Keratinocyte (primary cell): ENCODE data around the gene DIO3. TPM values are rescaled to one million over a fixed set of nuclear protein-coding genes. Genes with fewer than 3 reads are reported as not detected.

Experiments used
- DNase-seq: peaks from one replicate; pipeline ENCODE4 v3.0.0-alpha.2; 2011; ENCODE audit warnings: low read depth, missing footprints, low spot score
- FAIRE-seq: peaks from 2 replicates; lab custom pipeline; 2011; peaks lifted over from hg19 to GRCh38; lab: Jason Lieb, UNC
- H2AFZ ChIP-seq: 2 replicates; pipeline ENCODE4 v1.6.0; 2012; ENCODE audit warnings: low read length, control low read depth, inconsistent platforms; ENCODE audit not compliant: control insufficient read depth
- H3K27ac ChIP-seq: 2 replicates; pipeline ENCODE4 v1.5.1; 2011; ENCODE audit warnings: low read length; ENCODE audit not compliant: control insufficient read depth, insufficient read depth
- H3K27me3 ChIP-seq: 3 replicates; pipeline ENCODE4 v1.6.0; 2011; ENCODE audit warnings: low read length; ENCODE audit not compliant: control insufficient read depth, insufficient read depth; ENCODE audit errors: extremely low read depth
- H3K36me3 ChIP-seq, 2 experiments: 2 replicates in 1 of 2; 3 replicates in 1 of 2; pipeline ENCODE4 v1.5.1; 2011; ENCODE audit warnings: low read length in 2 of 2, mild to moderate bottlenecking in 1 of 2; ENCODE audit not compliant: control insufficient read depth in 2 of 2, insufficient read depth in 2 of 2; ENCODE audit errors: extremely low read depth in 1 of 2
- H3K4me1 ChIP-seq: 3 replicates; pipeline ENCODE4 v1.5.1; 2011; ENCODE audit warnings: low read length; ENCODE audit not compliant: control insufficient read depth, insufficient read depth; ENCODE audit errors: extremely low read depth
- H3K4me2 ChIP-seq: 3 replicates; pipeline ENCODE4 v1.6.0; 2011; ENCODE audit warnings: low read depth, low read length; ENCODE audit not compliant: control insufficient read depth, insufficient read depth; ENCODE audit errors: extremely low read depth
- H3K4me3 ChIP-seq, 3 experiments: fragments of 200-600 bp in 1 of 3; sonication (generic) in 1 of 3; 2 replicates in 2 of 3; 3 replicates in 1 of 3; pipeline ENCODE4 v1.5.1; 2011 to 2016; ENCODE audit warnings: low read length in 3 of 3, mild to moderate bottlenecking in 3 of 3, control low read depth in 2 of 3, inconsistent platforms in 1 of 3, low read depth in 1 of 3, mixed read lengths in 1 of 3, mixed run types in 1 of 3, moderate library complexity in 1 of 3; ENCODE audit not compliant: control insufficient read depth in 2 of 3, insufficient read depth in 2 of 3; ENCODE audit errors: extremely low read depth in 1 of 3
- H3K79me2 ChIP-seq: 2 replicates; pipeline ENCODE4 v1.6.0; 2012; ENCODE audit warnings: low read length; ENCODE audit not compliant: control insufficient read depth, insufficient read depth
- H3K9ac ChIP-seq: 3 replicates; pipeline ENCODE4 v1.6.0; 2011; ENCODE audit warnings: low read length; ENCODE audit not compliant: control insufficient read depth, insufficient read depth; ENCODE audit errors: extremely low read depth
- H3K9me1 ChIP-seq: 3 replicates; pipeline ENCODE4 v1.6.0; 2011; ENCODE audit warnings: low read length; ENCODE audit not compliant: control insufficient read depth, insufficient read depth; ENCODE audit errors: extremely low read depth
- H3K9me3 ChIP-seq: 2 replicates; pipeline ENCODE4 v1.5.1; 2012; ENCODE audit warnings: low read depth, low read length; ENCODE audit not compliant: control insufficient read depth
- H4K20me1 ChIP-seq: 3 replicates; pipeline ENCODE4 v1.6.0; 2011; ENCODE audit warnings: low read length; ENCODE audit not compliant: control insufficient read depth, insufficient read depth; ENCODE audit errors: extremely low read depth
- EZH2 ChIP-seq: IDR thresholded peaks from one replicate; pipeline ENCODE4 v1.6.1; 2012; ENCODE audit warnings: inconsistent platforms, mild to moderate bottlenecking, low read length, moderate library complexity
- dilution Hi-C: fragments of 300-500 bp; cut with MboI; formaldehyde crosslinking; loops from one replicate; pipeline ENCODE4 v1.7.0; 2020; ENCODE audit warnings: low sequenced_read_pairs; ENCODE audit not compliant: extremely low pct_ligation_motif_present
- polyA plus RNA-seq, 5 experiments: library from polyadenylated mRNA; depleted of rRNA in 3 of 5; stranded (reverse) in 3 of 5; stranded (forward) in 1 of 5; unstranded in 1 of 5; fragments of >200 nt; gene quantifications; 1 replicate in 1 of 5; 2 replicates in 3 of 5; 3 replicates in 1 of 5; pipeline versions ENCODE4 v1.2.1 to v1.2.3, GENCODE V29; 2011 to 2012; ENCODE audit warnings: missing spikeins in 2 of 5, low read depth in 1 of 5, low replicate concordance in 1 of 5
- TF ChIP-seq, protein P1 (sequence below), 3 experiments: IDR thresholded peaks in 1 of 3; conservative IDR thresholded peaks in 1 of 3; optimal IDR thresholded peaks in 1 of 3; 2 replicates in 2 of 3; 3 replicates in 1 of 3; pipeline versions ENCODE3 to v1.5.1; 2011; ENCODE audit warnings: low read length in 3 of 3, mild to moderate bottlenecking in 3 of 3, moderate library complexity in 2 of 3, control low read depth in 1 of 3, inconsistent platforms in 1 of 3; ENCODE audit not compliant: insufficient read depth in 2 of 3; ENCODE audit errors: extremely low read depth in 1 of 3

Gene DIO3
- polyA plus RNA-seq, 1 donor (not counting 4 experiments of a cell fraction or from before 2014, with no cell fraction given): not detected

- no peak for TF ChIP-seq EZH2
- TF ChIP-seq, protein P1, sequence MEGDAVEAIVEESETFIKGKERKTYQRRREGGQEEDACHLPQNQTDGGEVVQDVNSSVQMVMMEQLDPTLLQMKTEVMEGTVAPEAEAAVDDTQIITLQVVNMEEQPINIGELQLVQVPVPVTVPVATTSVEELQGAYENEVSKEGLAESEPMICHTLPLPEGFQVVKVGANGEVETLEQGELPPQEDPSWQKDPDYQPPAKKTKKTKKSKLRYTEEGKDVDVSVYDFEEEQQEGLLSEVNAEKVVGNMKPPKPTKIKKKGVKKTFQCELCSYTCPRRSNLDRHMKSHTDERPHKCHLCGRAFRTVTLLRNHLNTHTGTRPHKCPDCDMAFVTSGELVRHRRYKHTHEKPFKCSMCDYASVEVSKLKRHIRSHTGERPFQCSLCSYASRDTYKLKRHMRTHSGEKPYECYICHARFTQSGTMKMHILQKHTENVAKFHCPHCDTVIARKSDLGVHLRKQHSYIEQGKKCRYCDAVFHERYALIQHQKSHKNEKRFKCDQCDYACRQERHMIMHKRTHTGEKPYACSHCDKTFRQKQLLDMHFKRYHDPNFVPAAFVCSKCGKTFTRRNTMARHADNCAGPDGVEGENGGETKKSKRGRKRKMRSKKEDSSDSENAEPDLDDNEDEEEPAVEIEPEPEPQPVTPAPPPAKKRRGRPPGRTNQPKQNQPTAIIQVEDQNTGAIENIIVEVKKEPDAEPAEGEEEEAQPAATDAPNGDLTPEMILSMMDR (optimal IDR thresholded peaks at IDR 0.05 in 1 of 3, IDR thresholded peaks at IDR 0.05 in 1 of 3, conservative IDR thresholded peaks at IDR 0.05 in 1 of 3; ENCODE audit: extremely low read depth in 1 of 3, insufficient read depth in 2 of 3, low read length in 3 of 3): no peak
- no peaks in the 10 kb centered on the region for H3K4me1 ChIP-seq
- H4K20me1 ChIP-seq: no peaks in the 10 kb centered on the region
- H3K36me3 ChIP-seq: no peaks in the 10 kb centered on the region
- dilution Hi-C loops: no loop called here
- no peak overlapping the region for H3K9ac ChIP-seq
- H3K27me3 ChIP-seq: no peaks in the 10 kb centered on the region
- no peak overlapping the region for H3K4me2 ChIP-seq
- no peak for DNase-seq
- H3K9me1 ChIP-seq: no peaks in the 10 kb centered on the region
- no peak overlapping the region for H3K4me3 ChIP-seq
- H3K27ac ChIP-seq: no peak overlapping the region
- H3K79me2 ChIP-seq: no peaks in the 10 kb centered on the region
- H2AFZ ChIP-seq: no peak overlapping the region
- no peak for FAIRE-seq
- H3K9me3 ChIP-seq: no peaks in the 10 kb centered on the region
These were observed 34.8 kb downstream of the DIO3 start for GRCh38 chr14:101595887-101596721.

DNA sequence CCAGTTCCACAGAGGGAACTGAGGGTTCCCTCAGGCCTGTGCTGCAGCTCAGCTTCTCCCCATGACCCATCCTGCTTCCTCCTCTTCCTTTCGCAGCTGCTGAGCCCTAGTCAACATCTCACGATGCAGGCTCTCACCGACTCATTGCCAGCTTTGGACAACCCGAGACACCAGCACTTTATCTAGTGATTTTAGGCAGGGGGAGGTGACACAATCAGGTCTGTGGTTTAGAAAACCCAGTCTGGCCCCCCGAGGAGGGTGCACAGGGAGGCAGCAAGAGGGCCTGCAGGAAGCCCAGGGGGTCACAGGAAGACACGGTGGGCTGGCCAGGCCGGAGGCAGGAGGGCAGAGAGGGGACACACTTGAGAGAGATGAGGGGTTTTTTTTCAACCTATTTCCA is 35.4 kb downstream of the DIO3 start:
- H3K27me3 ChIP-seq: no peaks in the 10 kb centered on the region
- no peak overlapping the region for H3K4me3 ChIP-seq
- DNase-seq (no peak), FAIRE-seq (no peak)
- H3K4me1 ChIP-seq: no peaks in the 10 kb centered on the region
- H3K9me1 ChIP-seq: no peaks in the 10 kb centered on the region
- TF ChIP-seq, protein P1 (optimal IDR thresholded peaks at IDR 0.05 in 1 of 3, IDR thresholded peaks at IDR 0.05 in 1 of 3, conservative IDR thresholded peaks at IDR 0.05 in 1 of 3; ENCODE audit: extremely low read depth in 1 of 3, insufficient read depth in 2 of 3, low read length in 3 of 3): no peak
- TF ChIP-seq EZH2: no peak
- H3K9ac ChIP-seq: no peak overlapping the region
- no peaks in the 10 kb centered on the region for H3K79me2 ChIP-seq
- no peak overlapping the region for H3K27ac ChIP-seq
- H2AFZ ChIP-seq: no peak overlapping the region
- no peaks in the 10 kb centered on the region for H3K9me3 ChIP-seq
- dilution Hi-C loops: no loop called here
- H3K4me2 ChIP-seq: no peak overlapping the region
- H4K20me1 ChIP-seq: no peaks in the 10 kb centered on the region
- no peaks in the 10 kb centered on the region for H3K36me3 ChIP-seq
